Stimulated activated CD4-positive, alpha-beta T cell treated with anti-CD3 and anti-CD28 coated beads, Interleukin-2, amount 100 ng/mL, for 24 hours (primary cell): ENCODE results near the gene C5AR1.
"Not testable (repeated sequence)": the region's sequence is repeated elsewhere in the genome, so short reads cannot be mapped to it uniquely, and the experiment has no call there.

ENCODE experiments used
- DNase-seq, 2 donors: peaks; one replicate each; pipeline ENCODE4 v3.0.0-alpha.2; 2020

C5AR1 gene

GRCh38 chr19:47296036-47296435, 13.6 kb upstream of the C5AR1 start:
- peak; percentile 73 to 83 for DNase-seq

DNA sequence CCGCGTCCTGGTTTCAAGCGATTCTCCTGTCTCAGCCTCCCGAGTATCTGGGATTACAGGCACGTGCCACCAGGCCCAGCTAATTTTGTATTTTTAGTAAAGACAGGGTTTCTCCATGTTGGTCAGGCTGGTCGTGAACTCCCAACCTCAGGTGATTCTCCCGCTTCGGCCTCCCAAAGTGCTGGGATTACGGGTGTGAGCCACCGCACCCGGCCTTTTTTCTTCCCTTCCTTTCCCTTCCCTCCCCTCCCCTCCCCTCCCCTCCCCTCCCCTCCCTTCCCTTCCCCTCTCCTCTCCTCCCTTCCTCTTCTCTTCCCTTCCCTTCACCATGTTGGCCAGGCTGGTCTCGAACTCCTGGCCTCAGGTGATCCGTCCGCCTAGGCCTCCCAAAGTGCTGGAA, 8.8 kb upstream of the C5AR1 start:
- DNase-seq, result not testable (repeated sequence)

DNA sequence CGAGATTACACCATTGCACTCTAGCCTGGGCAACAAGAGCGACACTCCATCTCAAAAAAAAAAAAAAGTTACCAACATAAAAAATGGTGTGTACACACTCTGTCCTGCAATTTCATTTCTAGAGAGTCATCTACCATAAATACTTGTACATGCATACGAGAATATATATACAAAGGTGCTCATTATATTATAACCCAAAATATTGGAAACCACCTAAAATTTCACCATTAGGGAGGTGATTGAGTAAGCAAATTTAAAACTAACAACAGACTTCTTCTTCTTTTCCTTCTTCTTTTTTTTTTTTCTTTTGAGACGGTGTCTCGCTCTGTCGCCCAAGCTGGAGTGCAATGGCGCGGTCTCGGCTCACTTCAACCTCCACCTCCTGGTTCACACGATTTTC, 7.4 kb upstream of the C5AR1 start:
- no peak for DNase-seq

DNA sequence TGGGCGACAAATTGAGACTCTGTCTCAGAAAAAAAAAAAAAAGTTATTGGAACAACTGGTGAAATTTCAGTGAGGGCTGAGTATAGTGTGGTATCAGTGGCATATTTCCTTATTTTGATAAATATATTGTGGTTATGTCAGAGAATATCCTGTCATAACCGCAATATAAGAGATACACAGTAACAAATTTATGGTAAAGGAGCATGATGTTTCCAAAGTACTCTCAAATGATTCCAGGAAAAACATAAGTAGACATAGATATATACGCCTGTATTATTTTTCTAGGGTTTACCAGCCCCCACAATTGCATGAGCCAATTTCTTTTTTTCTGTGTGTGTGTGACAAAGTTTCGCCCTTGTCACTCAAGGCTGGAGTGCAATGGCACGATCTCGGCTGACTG, 5.7 kb upstream of the C5AR1 start:
- DNase-seq, result no peak

DNA sequence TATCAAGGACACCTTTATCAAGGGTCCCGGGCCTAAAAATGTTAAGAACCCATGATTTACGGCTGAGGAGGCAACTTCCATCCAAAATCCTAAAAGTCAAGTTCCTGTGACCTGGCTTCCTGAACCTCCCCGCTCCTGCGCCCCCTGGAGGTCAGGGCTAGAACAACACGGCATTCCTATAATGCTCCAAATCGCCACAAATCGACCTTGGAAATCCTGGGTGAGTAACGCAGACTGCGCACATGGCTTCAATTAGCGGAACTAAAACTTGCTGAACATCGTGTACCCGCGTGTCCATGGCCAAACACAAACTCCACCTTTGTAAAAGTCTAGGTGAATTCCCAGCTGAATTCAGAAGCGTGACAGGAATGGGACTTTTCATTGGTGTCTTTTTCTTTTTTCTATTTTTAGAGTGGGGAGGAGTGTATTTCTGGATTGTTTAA, 4.3 kb upstream of the C5AR1 start:
- DNase-seq, result peak; percentile 71 to 74

DNA sequence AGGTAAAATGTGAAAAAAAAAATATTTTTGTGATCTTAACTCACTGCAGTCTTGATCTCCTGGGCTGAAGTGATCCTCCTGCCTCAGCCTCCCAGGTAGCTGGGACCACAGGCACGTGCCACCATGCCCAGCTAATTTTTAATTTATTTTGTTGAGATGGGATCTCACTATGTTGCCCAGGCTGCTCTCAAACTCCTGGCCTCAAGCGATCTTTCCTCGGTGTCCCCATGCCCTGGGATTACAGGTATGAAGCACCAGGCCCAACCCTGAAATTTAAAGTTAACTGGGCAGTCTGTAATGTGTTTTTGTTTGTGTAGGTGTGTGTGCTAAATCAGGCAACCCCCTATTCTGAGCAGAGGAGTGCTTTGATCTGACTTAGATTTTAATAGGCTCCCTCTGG, 3.4 kb upstream of the C5AR1 start:
- no peak for DNase-seq

DNA sequence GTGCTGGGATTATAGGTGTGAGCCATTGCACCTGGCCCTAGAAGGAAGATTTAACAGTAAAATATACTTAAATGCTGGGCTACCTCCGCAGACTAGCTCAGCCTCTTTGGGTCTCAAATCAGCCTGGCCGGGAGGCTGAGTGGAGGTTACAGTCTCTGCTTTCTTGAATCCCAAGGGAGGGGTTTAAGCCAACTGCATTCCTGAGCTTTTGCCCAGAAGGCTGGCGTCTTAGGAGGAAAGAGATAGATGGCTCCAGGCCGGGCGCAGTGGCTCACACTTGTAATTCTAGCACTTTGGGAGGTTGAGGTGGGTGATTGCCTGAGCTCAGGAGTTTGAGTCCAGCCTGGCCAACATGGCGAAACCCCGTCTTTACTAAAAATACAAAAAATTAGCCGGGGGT, 623 bp upstream of the C5AR1 start:
- DNase-seq, result no peak

GRCh38 chr19:47310323-47310722, 662 bp downstream of the C5AR1 start:
- DNase-seq, result no peak

DNA sequence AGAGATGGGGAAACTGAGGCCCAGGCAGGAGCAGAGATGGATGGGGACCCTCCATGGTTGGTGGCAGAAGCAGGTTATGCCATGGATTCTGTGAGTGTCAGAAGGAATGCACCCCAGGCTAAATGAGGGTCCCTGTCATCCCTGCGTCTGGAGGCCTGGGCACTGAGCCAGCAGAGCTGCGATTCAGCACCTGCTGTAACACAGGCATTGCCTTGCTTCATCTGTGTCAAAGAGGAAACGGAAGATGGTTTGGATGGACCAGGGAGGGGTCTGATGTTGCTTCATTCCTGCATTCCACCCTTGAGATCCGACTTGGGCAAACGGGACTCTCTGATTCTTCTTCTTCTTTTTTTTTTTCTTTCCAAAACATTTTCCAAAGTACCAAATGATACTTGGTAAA, 1.2 kb downstream of the C5AR1 start:
- DNase-seq, result no peak

GRCh38 chr19:47312366-47313006, 2.8 kb downstream of the C5AR1 start:
- no peak for DNase-seq

- DNase-seq, result no peak
Measured at GRCh38 chr19:47313754-47314295, 4.2 kb downstream of the C5AR1 start.

GRCh38 chr19:47315125-47315821, 5.6 kb downstream of the C5AR1 start:
- DNase-seq, result peak; percentile 14 to 29

GRCh38 chr19:47316513-47316912, 6.9 kb downstream of the C5AR1 start:
- DNase-seq, result no peak

- no peak for DNase-seq
Measured at GRCh38 chr19:47319923-47320871, 10.5 kb downstream of the C5AR1 start.

DNA sequence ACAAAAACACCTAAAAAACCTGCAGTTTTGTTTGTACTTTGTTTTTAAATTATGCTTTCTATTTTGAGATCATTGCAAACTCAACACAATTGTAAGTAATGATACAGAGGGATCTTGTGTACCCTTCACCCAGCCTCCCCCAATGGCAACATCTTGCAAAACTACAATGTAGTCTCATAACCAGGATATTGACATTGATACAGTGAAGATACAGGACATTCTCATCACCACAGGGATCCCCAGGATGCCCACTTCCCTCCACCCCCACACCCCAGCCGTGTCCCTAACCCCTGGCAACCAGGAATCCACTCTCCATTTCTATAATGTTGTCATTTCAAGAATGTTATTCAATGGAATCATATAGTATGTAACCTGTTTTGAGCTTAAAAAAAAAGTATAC, 12.0 kb downstream of the C5AR1 start:
- DNase-seq, result no peak

GRCh38 chr19:47322058-47322457, 12.4 kb downstream of the C5AR1 start:
- no peak for DNase-seq

DNA sequence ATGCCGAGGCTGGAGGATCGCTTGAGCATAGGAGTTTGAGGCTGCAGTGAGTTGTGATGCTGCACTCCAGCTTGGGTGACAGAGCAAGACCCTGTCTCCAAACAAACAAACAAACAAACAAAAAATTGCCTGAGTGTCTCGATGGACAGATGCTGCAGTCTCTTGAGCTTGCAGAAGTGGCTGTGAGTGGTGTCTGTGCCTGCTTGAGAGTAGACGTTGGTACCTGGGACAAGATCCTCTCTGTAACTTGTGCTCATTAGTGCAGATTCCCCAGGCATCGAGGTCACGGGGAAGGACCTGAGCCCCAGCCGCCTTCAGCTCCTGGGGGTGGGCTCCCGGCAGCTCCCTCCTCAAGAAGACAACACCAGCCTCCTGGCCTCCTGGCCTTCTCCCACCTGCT, 13.7 kb downstream of the C5AR1 start:
- no peak for DNase-seq

GRCh38 chr19:47323872-47324271, 14.2 kb downstream of the C5AR1 start:
- DNase-seq, result no peak

DNA sequence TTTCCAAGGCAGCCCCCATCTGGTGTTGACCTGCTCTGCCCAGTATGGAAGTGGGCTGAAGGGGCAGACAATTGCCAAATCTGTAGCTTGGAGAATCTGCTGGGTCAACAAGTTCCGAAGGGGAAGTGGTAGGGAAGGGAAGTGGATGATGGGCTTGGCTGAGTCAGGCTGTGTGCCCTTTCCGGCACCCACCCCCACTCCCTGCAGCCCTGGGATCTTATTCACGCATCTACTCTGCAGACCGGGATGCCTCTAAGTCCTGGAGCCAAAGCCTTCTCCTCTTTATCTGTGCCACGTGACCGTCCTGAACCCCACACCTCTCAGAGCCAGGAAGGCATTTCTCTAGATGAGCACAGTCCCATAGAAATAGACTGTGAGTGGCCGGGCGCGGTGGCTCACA, 14.8 kb downstream of the C5AR1 start:
- DNase-seq, result no peak

DNA sequence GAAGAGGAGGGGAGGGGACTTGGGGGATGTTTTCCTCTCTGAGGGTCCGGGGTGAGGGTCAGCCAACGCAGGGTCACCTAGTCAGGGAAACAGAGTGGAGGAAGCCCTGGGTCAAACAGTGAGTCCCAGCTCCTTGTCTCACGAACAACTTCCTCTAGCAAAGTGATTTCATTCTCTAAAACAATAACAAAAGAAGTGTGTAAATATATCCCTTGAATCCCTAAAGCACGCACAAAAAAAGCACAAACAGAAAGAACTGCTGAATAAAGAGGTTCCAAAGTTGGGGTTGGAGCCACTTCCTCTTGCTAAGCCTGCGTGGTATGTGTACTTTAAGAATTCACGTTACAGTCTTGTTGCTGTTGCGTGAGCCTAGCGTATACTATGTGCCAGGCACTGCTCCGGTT, 20.8 kb downstream of the C5AR1 start:
- no peak for DNase-seq

- DNase-seq, result no peak
Measured at GRCh38 chr19:47331490-47331889, 21.8 kb downstream of the C5AR1 start.

- no peak for DNase-seq
Measured at GRCh38 chr19:47331931-47332547, 22.4 kb downstream of the C5AR1 start, which contains the start of gene C5AR2. C5AR2 (plus strand) TSS chr19:47332175; CDS start chr19:47340800, 8,625 bp downstream.
